Measurements from ENCODE around the gene ABHD5.

Gene ABHD5

GRCh38 chr3:43742920-43743319, 52.2 kb downstream of the ABHD5 start:
- Histone ChIP-seq H3K27me3 (ENCODE audit: control insufficient read depth in 1 of 2, insufficient read depth in 2 of 2, low read length in 2 of 2) (no peaks in the 10 kb centered on the region), H3K36me3 (ENCODE audit: insufficient read depth, low read length) (no peaks in the 10 kb centered on the region), H3K4me3 (ENCODE audit: low read depth in 1 of 2, low read length in 2 of 2) (no peak overlapping the region), H3K9ac (ENCODE audit: low read length) (no peak overlapping the region), H3K27ac (ENCODE audit: low read depth, low read length) (no peak overlapping the region), H3K9me3 (ENCODE audit: low read length) (peaks cover 5% of the 10 kb centered on the region), H3K4me1 (ENCODE audit: insufficient read depth, low read length) (no peaks in the 10 kb centered on the region)

- no peak overlapping the region for H3K4me3 ChIP-seq (ENCODE audit: low read depth in 1 of 2, low read length in 2 of 2)
- peaks cover 5% of the 10 kb centered on the region for H3K9me3 ChIP-seq (ENCODE audit: low read length)
- no peaks in the 10 kb centered on the region for H3K4me1 ChIP-seq (ENCODE audit: insufficient read depth, low read length)
- H3K27me3 ChIP-seq (ENCODE audit: control insufficient read depth in 1 of 2, insufficient read depth in 2 of 2, low read length in 2 of 2) = no peaks in the 10 kb centered on the region
- H3K27ac ChIP-seq (ENCODE audit: low read depth, low read length) = no peak overlapping the region
- no peaks in the 10 kb centered on the region for H3K36me3 ChIP-seq (ENCODE audit: insufficient read depth, low read length)
- no peak overlapping the region for H3K9ac ChIP-seq (ENCODE audit: low read length)
These were observed 56.9 kb downstream of the ABHD5 start for GRCh38 chr3:43747641-43748040.

GRCh38 chr3:43748179-43748578, 57.4 kb downstream of the ABHD5 start:
- no peak overlapping the region for H3K4me3 ChIP-seq (ENCODE audit: low read depth in 1 of 2, low read length in 2 of 2)
- no peak overlapping the region for H3K9ac ChIP-seq (ENCODE audit: low read length)
- no peak overlapping the region for H3K27ac ChIP-seq (ENCODE audit: low read depth, low read length)
- no peaks in the 10 kb centered on the region for H3K36me3 ChIP-seq (ENCODE audit: insufficient read depth, low read length)
- peaks cover 5% of the 10 kb centered on the region for H3K9me3 ChIP-seq (ENCODE audit: low read length)
- no peaks in the 10 kb centered on the region for H3K4me1 ChIP-seq (ENCODE audit: insufficient read depth, low read length)
- H3K27me3 ChIP-seq (ENCODE audit: control insufficient read depth in 1 of 2, insufficient read depth in 2 of 2, low read length in 2 of 2) = no peaks in the 10 kb centered on the region

- no peaks in the 10 kb centered on the region for H3K36me3 ChIP-seq (ENCODE audit: insufficient read depth, low read length)
- no peak overlapping the region for H3K4me3 ChIP-seq (ENCODE audit: low read depth in 1 of 2, low read length in 2 of 2)
- H3K27ac ChIP-seq (ENCODE audit: low read depth, low read length) = no peak overlapping the region
- H3K4me1 ChIP-seq (ENCODE audit: insufficient read depth, low read length) = no peaks in the 10 kb centered on the region
- no peaks in the 10 kb centered on the region for H3K27me3 ChIP-seq (ENCODE audit: control insufficient read depth in 1 of 2, insufficient read depth in 2 of 2, low read length in 2 of 2)
- peaks cover 5% of the 10 kb centered on the region for H3K9me3 ChIP-seq (ENCODE audit: low read length)
- H3K9ac ChIP-seq (ENCODE audit: low read length) = no peak overlapping the region
These were observed 57.9 kb downstream of the ABHD5 start for GRCh38 chr3:43748645-43749044.

- Histone ChIP-seq H3K27me3 (ENCODE audit: control insufficient read depth in 1 of 2, insufficient read depth in 2 of 2, low read length in 2 of 2) (no peaks in the 10 kb centered on the region), H3K27ac (ENCODE audit: low read depth, low read length) (no peak overlapping the region), H3K36me3 (ENCODE audit: insufficient read depth, low read length) (no peaks in the 10 kb centered on the region), H3K9ac (ENCODE audit: low read length) (no peak overlapping the region), H3K4me3 (ENCODE audit: low read depth in 1 of 2, low read length in 2 of 2) (no peak overlapping the region), H3K4me1 (ENCODE audit: insufficient read depth, low read length) (no peaks in the 10 kb centered on the region), H3K9me3 (ENCODE audit: low read length) (no peaks in the 10 kb centered on the region)
These were observed 62.2 kb downstream of the ABHD5 start for GRCh38 chr3:43752905-43753304.

- Histone ChIP-seq H3K4me3 (ENCODE audit: low read depth in 1 of 2, low read length in 2 of 2) (no peak overlapping the region), H3K9ac (ENCODE audit: low read length) (no peak overlapping the region), H3K27ac (ENCODE audit: low read depth, low read length) (no peak overlapping the region), H3K9me3 (ENCODE audit: low read length) (no peaks in the 10 kb centered on the region), H3K36me3 (ENCODE audit: insufficient read depth, low read length) (no peaks in the 10 kb centered on the region), H3K27me3 (ENCODE audit: control insufficient read depth in 1 of 2, insufficient read depth in 2 of 2, low read length in 2 of 2) (no peaks in the 10 kb centered on the region), H3K4me1 (ENCODE audit: insufficient read depth, low read length) (peaks cover under 1% of the 10 kb centered on the region)
These were observed 63.3 kb downstream of the ABHD5 start for GRCh38 chr3:43753741-43754715.

- Histone ChIP-seq H3K9ac (ENCODE audit: low read length) (no peak overlapping the region), H3K4me3 (ENCODE audit: low read depth in 1 of 2, low read length in 2 of 2) (no peak overlapping the region), H3K27ac (ENCODE audit: low read depth, low read length) (no peak overlapping the region), H3K36me3 (ENCODE audit: insufficient read depth, low read length) (no peaks in the 10 kb centered on the region), H3K4me1 (ENCODE audit: insufficient read depth, low read length) (peaks cover 5% of the 10 kb centered on the region), H3K27me3 (ENCODE audit: control insufficient read depth in 1 of 2, insufficient read depth in 2 of 2, low read length in 2 of 2) (no peaks in the 10 kb centered on the region), H3K9me3 (ENCODE audit: low read length) (no peaks in the 10 kb centered on the region)
These were observed 64.9 kb downstream of the ABHD5 start for GRCh38 chr3:43755516-43756200.

GRCh38 chr3:43757666-43758321, 67.1 kb downstream of the ABHD5 start:
- H3K27ac ChIP-seq (ENCODE audit: low read depth, low read length) = no peak overlapping the region

GRCh38 chr3:43758592-43759225, 68.0 kb downstream of the ABHD5 start:
- Histone ChIP-seq H3K4me1 (ENCODE audit: insufficient read depth, low read length) (peaks cover 5% of the 10 kb centered on the region), H3K27ac (ENCODE audit: low read depth, low read length) (no peak overlapping the region), H3K9ac (ENCODE audit: low read length) (no peak overlapping the region), H3K27me3 (ENCODE audit: control insufficient read depth in 1 of 2, insufficient read depth in 2 of 2, low read length in 2 of 2) (no peaks in the 10 kb centered on the region), H3K4me3 (ENCODE audit: low read depth in 1 of 2, low read length in 2 of 2) (no peak overlapping the region), H3K9me3 (ENCODE audit: low read length) (no peaks in the 10 kb centered on the region), H3K36me3 (ENCODE audit: insufficient read depth, low read length) (no peaks in the 10 kb centered on the region)

More at GRCh38 chr3:43757666-43758321, 67.1 kb downstream of the ABHD5 start:
- Histone ChIP-seq H3K27me3 (ENCODE audit: control insufficient read depth in 1 of 2, insufficient read depth in 2 of 2, low read length in 2 of 2) (no peaks in the 10 kb centered on the region), H3K9ac (ENCODE audit: low read length) (no peak overlapping the region), H3K4me1 (ENCODE audit: insufficient read depth, low read length) (peaks cover 5% of the 10 kb centered on the region), H3K36me3 (ENCODE audit: insufficient read depth, low read length) (no peaks in the 10 kb centered on the region), H3K4me3 (ENCODE audit: low read depth in 1 of 2, low read length in 2 of 2) (no peak overlapping the region), H3K9me3 (ENCODE audit: low read length) (no peaks in the 10 kb centered on the region)

GRCh38 chr3:43759297-43759782, 68.6 kb downstream of the ABHD5 start:
- Histone ChIP-seq H3K4me3 (ENCODE audit: low read depth in 1 of 2, low read length in 2 of 2) (no peak overlapping the region), H3K9ac (ENCODE audit: low read length) (no peak overlapping the region), H3K9me3 (ENCODE audit: low read length) (no peaks in the 10 kb centered on the region), H3K27me3 (ENCODE audit: control insufficient read depth in 1 of 2, insufficient read depth in 2 of 2, low read length in 2 of 2) (no peaks in the 10 kb centered on the region), H3K4me1 (ENCODE audit: insufficient read depth, low read length) (peaks cover 5% of the 10 kb centered on the region), H3K27ac (ENCODE audit: low read depth, low read length) (no peak overlapping the region), H3K36me3 (ENCODE audit: insufficient read depth, low read length) (no peaks in the 10 kb centered on the region)

GRCh38 chr3:43759938-43760337, 69.2 kb downstream of the ABHD5 start:
- Histone ChIP-seq H3K36me3 (ENCODE audit: insufficient read depth, low read length) (no peaks in the 10 kb centered on the region), H3K4me3 (ENCODE audit: low read depth in 1 of 2, low read length in 2 of 2) (no peak overlapping the region), H3K27me3 (ENCODE audit: control insufficient read depth in 1 of 2, insufficient read depth in 2 of 2, low read length in 2 of 2) (no peaks in the 10 kb centered on the region), H3K9ac (ENCODE audit: low read length) (no peak overlapping the region), H3K4me1 (ENCODE audit: insufficient read depth, low read length) (peaks cover 5% of the 10 kb centered on the region), H3K27ac (ENCODE audit: low read depth, low read length) (no peak overlapping the region), H3K9me3 (ENCODE audit: low read length) (no peaks in the 10 kb centered on the region)

All from muscle layer of colon (tissue), 2 donors.